ENCODE data around the gene IQUB. TPM values are rescaled to one million over a fixed set of nuclear protein-coding genes. Genes with fewer than 3 reads are reported as not detected.

IQUB gene
- total RNA-seq, 1 experiment from 2014 or later = 0.21 TPM

DNA sequence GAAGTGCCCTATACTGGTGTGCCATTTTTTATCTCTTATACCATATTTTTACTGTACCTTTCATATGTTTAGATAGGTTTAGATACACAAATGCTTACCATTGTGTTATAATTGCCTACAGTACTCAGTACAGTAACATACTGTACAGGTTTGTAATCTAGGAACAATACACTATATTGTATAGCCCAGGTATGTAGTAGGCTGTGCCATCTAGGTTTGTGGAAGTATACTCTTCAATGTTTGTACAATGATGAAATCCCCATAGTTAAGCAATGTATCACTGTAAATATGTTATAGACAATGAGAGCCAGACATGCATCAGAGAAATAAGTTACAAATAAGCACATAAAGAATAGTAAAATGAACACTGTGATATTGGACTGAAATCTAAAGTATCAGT is 109.1 kb downstream of the IQUB start:
- no peaks in the 10 kb centered on the region for H3K4me1 Mint-ChIP-seq (ENCODE audit: low read depth, unreplicated experiment)
- peaks cover 5% of the 10 kb centered on the region for H3K9me3 Mint-ChIP-seq (ENCODE audit: low read depth, unreplicated experiment)
- H3K36me3 Mint-ChIP-seq (ENCODE audit: insufficient read depth, unreplicated experiment) = no peaks in the 10 kb centered on the region
- CTCF ChIA-PET = interaction anchor here (1.0 kb wide), 1 partner anchor 9 kb away, joined by 4 read pairs; no protein-coding TSS in a partner anchor
- no peak overlapping the region for H3K4me3 Mint-ChIP-seq (ENCODE audit: low read depth, unreplicated experiment)
- no peak overlapping the region for H3K27ac Mint-ChIP-seq (ENCODE audit: unreplicated experiment)
- TF ChIP-seq, protein P1, sequence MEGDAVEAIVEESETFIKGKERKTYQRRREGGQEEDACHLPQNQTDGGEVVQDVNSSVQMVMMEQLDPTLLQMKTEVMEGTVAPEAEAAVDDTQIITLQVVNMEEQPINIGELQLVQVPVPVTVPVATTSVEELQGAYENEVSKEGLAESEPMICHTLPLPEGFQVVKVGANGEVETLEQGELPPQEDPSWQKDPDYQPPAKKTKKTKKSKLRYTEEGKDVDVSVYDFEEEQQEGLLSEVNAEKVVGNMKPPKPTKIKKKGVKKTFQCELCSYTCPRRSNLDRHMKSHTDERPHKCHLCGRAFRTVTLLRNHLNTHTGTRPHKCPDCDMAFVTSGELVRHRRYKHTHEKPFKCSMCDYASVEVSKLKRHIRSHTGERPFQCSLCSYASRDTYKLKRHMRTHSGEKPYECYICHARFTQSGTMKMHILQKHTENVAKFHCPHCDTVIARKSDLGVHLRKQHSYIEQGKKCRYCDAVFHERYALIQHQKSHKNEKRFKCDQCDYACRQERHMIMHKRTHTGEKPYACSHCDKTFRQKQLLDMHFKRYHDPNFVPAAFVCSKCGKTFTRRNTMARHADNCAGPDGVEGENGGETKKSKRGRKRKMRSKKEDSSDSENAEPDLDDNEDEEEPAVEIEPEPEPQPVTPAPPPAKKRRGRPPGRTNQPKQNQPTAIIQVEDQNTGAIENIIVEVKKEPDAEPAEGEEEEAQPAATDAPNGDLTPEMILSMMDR (IDR thresholded peaks at IDR 0.05; ENCODE audit: unreplicated experiment) = no peak
- intact Hi-C loops (cut with micrococcal nuclease; ENCODE audit: unreplicated experiment) = no loop called here
- H3K27me3 Mint-ChIP-seq (ENCODE audit: unreplicated experiment) = no peaks in the 10 kb centered on the region
- no peak for DNase-seq
- no TSS peak for BruUV-seq (replicated peaks)

DNA sequence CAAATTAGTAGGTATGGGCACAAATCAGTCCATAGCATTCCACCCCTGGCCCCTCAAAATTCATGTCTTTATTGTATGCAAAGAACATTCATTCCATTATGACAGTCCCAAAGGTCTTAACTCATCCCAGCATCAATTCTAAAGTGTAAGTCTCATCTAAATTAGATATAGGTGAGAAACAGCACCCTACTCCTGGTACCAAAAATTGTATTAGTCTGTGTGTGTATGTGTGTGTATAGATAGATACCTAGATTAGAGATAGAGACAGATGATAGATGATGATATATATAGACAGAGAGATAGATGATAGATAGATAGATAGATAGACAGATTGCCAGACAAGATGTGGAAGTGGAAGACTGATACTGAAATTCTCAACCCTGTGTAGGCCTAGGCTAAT is 109.9 kb downstream of the IQUB start:
- no peak for DNase-seq
- Mint-ChIP-seq H3K4me1 (ENCODE audit: low read depth, unreplicated experiment) (no peaks in the 10 kb centered on the region), H3K27me3 (ENCODE audit: unreplicated experiment) (no peaks in the 10 kb centered on the region), H3K4me3 (ENCODE audit: low read depth, unreplicated experiment) (no peak overlapping the region), H3K9me3 (ENCODE audit: low read depth, unreplicated experiment) (peaks cover 5% of the 10 kb centered on the region), H3K36me3 (ENCODE audit: insufficient read depth, unreplicated experiment) (no peaks in the 10 kb centered on the region), H3K27ac (ENCODE audit: unreplicated experiment) (no peak overlapping the region)
- BruUV-seq (replicated peaks) = no TSS peak
- CTCF ChIA-PET = interaction anchor here (1.0 kb wide), 1 partner anchor 8 kb away, joined by 4 read pairs; no protein-coding TSS in a partner anchor
- TF ChIP-seq, protein P1 (IDR thresholded peaks at IDR 0.05; ENCODE audit: unreplicated experiment) = no peak
- intact Hi-C loops (cut with micrococcal nuclease; ENCODE audit: unreplicated experiment) = no loop called here

DNA sequence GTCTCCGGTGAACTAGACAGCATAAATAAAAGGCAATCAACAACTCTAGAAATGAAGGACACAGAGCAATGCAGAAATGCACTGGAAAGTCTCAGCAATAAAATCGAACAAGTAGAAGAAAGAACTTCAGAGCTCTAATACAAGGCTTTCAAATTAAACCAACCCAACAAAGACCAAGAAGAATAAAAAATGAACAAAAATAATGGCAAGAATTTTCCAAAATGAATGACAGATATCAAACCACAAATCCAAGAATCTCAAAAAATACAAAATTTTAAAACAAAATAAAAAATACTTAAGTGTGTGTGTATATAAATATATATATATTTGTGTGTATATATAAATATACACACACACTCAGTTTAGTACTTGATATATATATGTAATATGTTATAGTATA is 110.8 kb downstream of the IQUB start:
- Mint-ChIP-seq H3K9me3 (ENCODE audit: low read depth, unreplicated experiment) (peaks cover 8% of the 10 kb centered on the region), H3K4me3 (ENCODE audit: low read depth, unreplicated experiment) (no peak overlapping the region), H3K27me3 (ENCODE audit: unreplicated experiment) (no peaks in the 10 kb centered on the region), H3K4me1 (ENCODE audit: low read depth, unreplicated experiment) (no peaks in the 10 kb centered on the region), H3K27ac (ENCODE audit: unreplicated experiment) (no peak overlapping the region), H3K36me3 (ENCODE audit: insufficient read depth, unreplicated experiment) (no peaks in the 10 kb centered on the region)
- intact Hi-C loops (cut with micrococcal nuclease; ENCODE audit: unreplicated experiment) = no loop called here
- BruUV-seq (replicated peaks) = no TSS peak
- TF ChIP-seq, protein P1 (IDR thresholded peaks at IDR 0.05; ENCODE audit: unreplicated experiment) = no peak
- CTCF ChIA-PET = no interaction called here
- DNase-seq = no peak

DNA sequence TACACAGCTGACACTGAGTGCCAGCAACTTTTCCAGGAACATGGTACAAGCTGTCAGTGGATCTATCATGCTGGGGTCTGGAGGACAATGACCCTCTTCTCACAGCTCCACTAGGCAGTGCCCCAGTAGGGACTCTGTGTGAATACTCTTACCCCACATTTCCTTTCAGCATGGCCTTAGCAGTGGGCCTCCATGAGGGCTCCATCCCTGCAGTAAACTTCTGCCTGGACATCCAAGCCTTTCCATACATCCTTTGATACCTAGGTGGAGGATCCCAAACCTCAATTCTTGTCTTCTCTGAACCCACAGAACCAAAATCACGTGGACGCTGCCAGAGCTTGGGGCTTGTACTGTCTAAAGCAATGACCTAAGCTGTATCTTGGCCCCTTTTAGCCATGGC is 116.8 kb downstream of the IQUB start:
- intact Hi-C loops (cut with micrococcal nuclease; ENCODE audit: unreplicated experiment) = no loop called here
- Mint-ChIP-seq H3K27me3 (ENCODE audit: unreplicated experiment) (no peaks in the 10 kb centered on the region), H3K9me3 (ENCODE audit: low read depth, unreplicated experiment) (peaks cover 5% of the 10 kb centered on the region), H3K36me3 (ENCODE audit: insufficient read depth, unreplicated experiment) (no peaks in the 10 kb centered on the region), H3K4me3 (ENCODE audit: low read depth, unreplicated experiment) (no peak overlapping the region), H3K27ac (ENCODE audit: unreplicated experiment) (no peak overlapping the region), H3K4me1 (ENCODE audit: low read depth, unreplicated experiment) (no peaks in the 10 kb centered on the region)
- no TSS peak for BruUV-seq (replicated peaks)
- TF ChIP-seq, protein P1 (IDR thresholded peaks at IDR 0.05; ENCODE audit: unreplicated experiment) = no peak
- CTCF ChIA-PET = no interaction called here
- DNase-seq = no peak

All from Calu3 (cell line).